NCI-H2029 treated with DMSO at 0.1 percent for 48 hours (cell line): ENCODE data around the gene ZNF816.
"Not testable (repeated sequence)": the region's sequence is repeated elsewhere in the genome, so short reads cannot be mapped to it uniquely, and the experiment has no call there.

ENCODE experiments used
- DNase-seq: peaks from one replicate; lab custom pipeline; 2025; lab: John Stamatoyannopoulos, UW

The ZNF816 gene

GRCh38 chr19:52924641-52925040 lies 38.0 kb downstream of the ZNF816 start:
- not testable (repeated sequence) for DNase-seq

GRCh38 chr19:52923778-52924593 lies 38.7 kb downstream of the ZNF816 start:
- no peak for DNase-seq

GRCh38 chr19:52922841-52923777 lies 39.6 kb downstream of the ZNF816 start, which contains the start of gene ZNF888:
ZNF888 (minus strand) TSS chr19:52923428; CDS start chr19:52917873, 5,555 bp downstream.
- DNase-seq = peak; percentile 43

- DNase-seq = no peak
Measured at GRCh38 chr19:52917531-52917930, 45.1 kb downstream of the ZNF816 start.

- DNase-seq = no peak
Measured at GRCh38 chr19:52910648-52911047, 52.0 kb downstream of the ZNF816 start.

GRCh38 chr19:52904052-52904780 lies 58.5 kb downstream of the ZNF816 start:
- DNase-seq = not testable (repeated sequence)

- DNase-seq = no peak
Measured at GRCh38 chr19:52901842-52902241, 60.8 kb downstream of the ZNF816 start.
